ENCODE results near the gene EPS15.
"Not testable (repeated sequence)": the region's sequence is repeated elsewhere in the genome, so short reads cannot be mapped to it uniquely, and the experiment has no call there.

The EPS15 gene

GRCh38 chr1:51537568-51537967 lies 18.5 kb upstream of the EPS15 start:
- H3K4me3 ChIP-seq (ENCODE audit: low read depth, low read length) = no peak overlapping the region
- POLR2A ChIA-PET = no interaction called here
- TF ChIP-seq, protein P1, sequence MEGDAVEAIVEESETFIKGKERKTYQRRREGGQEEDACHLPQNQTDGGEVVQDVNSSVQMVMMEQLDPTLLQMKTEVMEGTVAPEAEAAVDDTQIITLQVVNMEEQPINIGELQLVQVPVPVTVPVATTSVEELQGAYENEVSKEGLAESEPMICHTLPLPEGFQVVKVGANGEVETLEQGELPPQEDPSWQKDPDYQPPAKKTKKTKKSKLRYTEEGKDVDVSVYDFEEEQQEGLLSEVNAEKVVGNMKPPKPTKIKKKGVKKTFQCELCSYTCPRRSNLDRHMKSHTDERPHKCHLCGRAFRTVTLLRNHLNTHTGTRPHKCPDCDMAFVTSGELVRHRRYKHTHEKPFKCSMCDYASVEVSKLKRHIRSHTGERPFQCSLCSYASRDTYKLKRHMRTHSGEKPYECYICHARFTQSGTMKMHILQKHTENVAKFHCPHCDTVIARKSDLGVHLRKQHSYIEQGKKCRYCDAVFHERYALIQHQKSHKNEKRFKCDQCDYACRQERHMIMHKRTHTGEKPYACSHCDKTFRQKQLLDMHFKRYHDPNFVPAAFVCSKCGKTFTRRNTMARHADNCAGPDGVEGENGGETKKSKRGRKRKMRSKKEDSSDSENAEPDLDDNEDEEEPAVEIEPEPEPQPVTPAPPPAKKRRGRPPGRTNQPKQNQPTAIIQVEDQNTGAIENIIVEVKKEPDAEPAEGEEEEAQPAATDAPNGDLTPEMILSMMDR (IDR thresholded peaks at IDR 0.05; ENCODE audit: insufficient read depth, low read length, missing control alignments) = no peak
- CTCF ChIA-PET = interaction anchor here (1.0 to 1.2 kb wide), 3 partner anchors 9 to 241 kb away, joined by 3 to 4 read pairs (median 4); no protein-coding TSS in a partner anchor
- no peak for DNase-seq (ENCODE audit: low read depth, low spot score)

GRCh38 chr1:51535006-51535592 lies 16.0 kb upstream of the EPS15 start:
- ChIA-PET POLR2A (no interaction called here), CTCF (interaction anchor here (0.7 to 4.8 kb wide), 28 partner anchors 9 to 354 kb away, joined by 3 to 68 read pairs (median 4); partner anchors contain the start of gene EPS15)
- no peak for DNase-seq (ENCODE audit: low read depth, low spot score)
- TF ChIP-seq, protein P1 (IDR thresholded peaks at IDR 0.05; ENCODE audit: insufficient read depth, low read length, missing control alignments) = peak; percentile 70
- H3K4me3 ChIP-seq (ENCODE audit: low read depth, low read length) = no peak overlapping the region

- CTCF ChIA-PET = interaction anchor here (0.9 to 4.8 kb wide), 18 partner anchors 8 to 342 kb away, joined by 3 to 68 read pairs (median 5); partner anchors contain the start of gene EPS15
- TF ChIP-seq, protein P1 (IDR thresholded peaks at IDR 0.05; ENCODE audit: insufficient read depth, low read length, missing control alignments) = no peak
- no peak for DNase-seq (ENCODE audit: low read depth, low spot score)
- POLR2A ChIA-PET = no interaction called here
- no peak overlapping the region for H3K4me3 ChIP-seq (ENCODE audit: low read depth, low read length)
Measured at GRCh38 chr1:51534447-51534846, 15.4 kb upstream of the EPS15 start.

DNA sequence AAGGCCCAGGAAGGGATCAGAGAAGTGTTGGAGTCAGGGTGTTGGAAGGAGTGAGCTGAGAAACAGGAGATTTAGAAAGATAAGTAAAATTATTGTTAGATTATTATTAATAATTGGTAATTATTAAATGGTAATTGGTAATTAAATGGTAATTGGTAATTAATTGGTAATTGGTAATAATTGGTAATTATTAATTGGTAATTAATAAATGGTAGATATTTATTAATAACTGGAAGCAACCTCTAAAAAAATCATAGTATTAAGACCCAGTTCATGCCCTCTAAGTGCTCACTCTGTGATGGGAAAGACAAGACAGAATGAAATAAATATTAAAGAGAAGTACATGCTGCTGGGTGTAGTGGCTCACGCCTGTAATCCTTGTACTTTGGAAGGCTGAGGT lies 13.8 kb upstream of the EPS15 start:
- DNase-seq (ENCODE audit: low read depth, low spot score) = no peak
- TF ChIP-seq, protein P1 (IDR thresholded peaks at IDR 0.05; ENCODE audit: insufficient read depth, low read length, missing control alignments) = no peak
- CTCF ChIA-PET = interaction anchor here (3.1 to 4.8 kb wide), 2 partner anchors 11 to 236 kb away, joined by 12 to 68 read pairs; partner anchors contain the start of gene EPS15
- POLR2A ChIA-PET = no interaction called here
- H3K4me3 ChIP-seq (ENCODE audit: low read depth, low read length) = no peak overlapping the region

- POLR2A ChIA-PET; H3K4me3 ChIP-seq (ENCODE audit: low read depth, low read length); DNase-seq (ENCODE audit: low read depth, low spot score); CTCF ChIA-PET: not testable (repeated sequence)
Measured at GRCh38 chr1:51530447-51530846, 11.4 kb upstream of the EPS15 start.

DNA sequence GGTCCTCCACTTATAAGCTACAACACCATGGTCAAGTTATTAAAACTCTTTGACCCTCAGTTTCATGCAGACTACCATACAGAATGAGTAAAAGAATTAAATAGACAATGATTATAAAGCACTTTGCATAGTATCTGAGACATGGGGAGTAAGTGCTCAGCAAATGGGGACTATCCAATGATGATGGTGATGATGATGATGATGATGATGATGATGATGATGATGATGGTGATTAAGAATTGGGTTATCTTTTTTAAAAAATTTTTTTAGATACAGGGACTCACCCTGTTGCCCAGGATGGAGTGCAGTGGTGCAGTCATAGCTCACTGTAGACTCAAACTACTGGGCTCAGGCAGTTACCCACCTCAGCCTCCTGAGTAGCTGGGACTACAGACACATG lies 8.1 kb upstream of the EPS15 start:
- no peak overlapping the region for H3K4me3 ChIP-seq (ENCODE audit: low read depth, low read length)
- ChIA-PET POLR2A (no interaction called here), CTCF (no interaction called here)
- DNase-seq (ENCODE audit: low read depth, low spot score) = no peak
- TF ChIP-seq, protein P1 (IDR thresholded peaks at IDR 0.05; ENCODE audit: insufficient read depth, low read length, missing control alignments) = no peak

DNA sequence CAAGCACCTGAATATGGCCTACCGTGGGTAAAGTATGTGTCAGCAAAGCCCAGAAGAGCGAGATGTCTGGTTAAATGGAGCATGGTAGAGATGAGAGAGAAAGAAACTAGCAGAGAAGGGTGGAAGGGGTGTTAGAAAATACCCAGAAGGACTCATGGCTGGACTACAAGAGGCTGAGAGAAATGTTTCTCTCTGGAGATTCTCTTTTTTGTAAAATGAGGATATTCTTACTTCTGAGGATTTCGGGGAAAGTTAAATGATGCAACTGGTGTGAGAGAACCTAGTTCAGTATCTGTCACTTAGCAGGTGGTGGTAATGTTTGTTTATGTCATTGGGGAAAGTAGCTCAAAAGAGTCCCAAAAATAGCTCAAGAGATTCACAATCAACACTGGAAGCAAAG lies 7.2 kb upstream of the EPS15 start:
- H3K4me3 ChIP-seq (ENCODE audit: low read depth, low read length) = no peak overlapping the region
- POLR2A ChIA-PET = no interaction called here
- no peak for DNase-seq (ENCODE audit: low read depth, low spot score)
- CTCF ChIA-PET = interaction anchor here (1.2 kb wide), 1 partner anchor 9 kb away, joined by 8 read pairs; no protein-coding TSS in a partner anchor
- TF ChIP-seq, protein P1 (IDR thresholded peaks at IDR 0.05; ENCODE audit: insufficient read depth, low read length, missing control alignments) = no peak
